Right lobe of liver (tissue), 6 donors: Measurements from ENCODE around the gene CHRNB1. TPM values are rescaled to one million over a fixed set of nuclear protein-coding genes. Genes with fewer than 3 reads are reported as not detected.

Source experiments
- ATAC-seq, 4 donors: fragments of 200-7000 bp; cut with Tn5 transposase; one replicate each; pipeline ENCODE4 v1.9.1; 2020; ENCODE audit warnings: mild to moderate bottlenecking in 4 of 4, moderate library complexity in 4 of 4
- DNase-seq, 3 donors: peaks; one replicate each; pipeline ENCODE4 v3.0.0-alpha.2; 2020
- H3K27ac ChIP-seq, 3 donors: fragments of 200-600 bp; one replicate each; pipeline ENCODE4 v1.8.0; 2022
- H3K27me3 ChIP-seq, 2 donors: fragments of 200-600 bp; one replicate each; pipeline ENCODE4 v1.8.0; 2022
- H3K36me3 ChIP-seq, 4 donors: fragments of 200-600 bp; sonication (generic) in 1 of 4; one replicate each; pipeline versions ENCODE4 v1.5.1 to v1.8.0; 2017 to 2022; ENCODE audit warnings: control low read depth in 1 of 4
- H3K4me1 ChIP-seq, 4 donors: fragments of 200-600 bp; sonication (generic) in 1 of 4; one replicate each; pipeline versions ENCODE4 v1.5.1 to v1.8.0; 2017 to 2022; ENCODE audit warnings: control low read depth in 1 of 4
- H3K4me3 ChIP-seq, 3 donors: fragments of 200-600 bp; one replicate each; pipeline ENCODE4 v1.8.0; 2022
- H3K9me3 ChIP-seq, 4 donors: fragments of 200-600 bp; sonication (generic) in 1 of 4; one replicate each; pipeline versions ENCODE4 v1.5.1 to v1.8.0; 2017 to 2022; ENCODE audit warnings: control low read depth in 1 of 4
- CTCF ChIP-seq, 4 donors: fragments of 200-600 bp in 3 of 4; fragments of 450-650 bp in 1 of 4; IDR thresholded peaks; one replicate each; pipeline versions ENCODE4 v1.5.1 to v1.8.0; 2016 to 2022; ENCODE audit warnings: antibody characterized with exemption in 4 of 4, mild to moderate bottlenecking in 2 of 4
- POLR2A ChIP-seq: fragments of 450-650 bp; IDR thresholded peaks from one replicate; pipeline ENCODE4 v1.6.1; 2017; ENCODE audit warnings: antibody characterized with exemption, mild to moderate bottlenecking
- WGBS: methylation state at CpG from one replicate; pipeline ENCODE4 v1.1.6; 2018; ENCODE audit warnings: low coverage, low lambda C conversion rate; ENCODE audit not compliant: insufficient coverage; ENCODE audit errors: missing lambda C conversion rate; 5-methylcytosine and 5-hydroxymethylcytosine counted together
- intact Hi-C, 2 donors: fragments of 100-400 bp; cut with DNase I; formaldehyde crosslinking; loops; one replicate each; pipeline versions ENCODE4 v1.11.2 to v1.14.1; 2022
- total RNA-seq, 6 experiments: library from RNA; depleted of rRNA in 2 of 6; stranded (reverse); fragments of >200 nt in 2 of 6; fragmentation: NEBNext Ultra II Directional in 3 of 6; extraction: Animal tissue kit (Norgen Biotek cat#: 25700) in 3 of 6; gene quantifications; one replicate each; pipeline versions ENCODE4 v1.1.0 to v1.2.4, GENCODE V29; 2016 to 2023
- donor health status: DM: no; HTN: yes; CAD: no.
- donor health status: DM: no; HTN: no; CAD: no.
- donor health status: DM: no; HTN: no; CAD: no.
- donor health status: DM: no; HTN: yes; CAD: no.
- donor health status: DM: no; HTN: yes; CAD: no.

Gene CHRNB1
- total RNA-seq, 6 experiments from 2014 or later: 6.0 to 12.3 (median 8.2) TPM

GRCh38 chr17:7427549-7427948 lies 17.3 kb upstream of the CHRNB1 start:
- Histone ChIP-seq H3K36me3 (no peaks in the 10 kb centered on the region), H3K27ac (no peak overlapping the region), H3K4me1 (no peaks in the 10 kb centered on the region), H3K27me3 (no peaks in the 10 kb centered on the region), H3K9me3 (no peaks in the 10 kb centered on the region), H3K4me3 (no peak overlapping the region)
- no peak for ATAC-seq
- no peak for DNase-seq
- TF ChIP-seq CTCF (IDR thresholded peaks at IDR 0.05) (no peak), POLR2A (no peak)
- intact Hi-C loops: no loop called here
- WGBS: 89% methylated on average over 4 of the region's 7 CpGs

GRCh38 chr17:7428557-7428956 lies 16.3 kb upstream of the CHRNB1 start, which contains the start of gene SPEM3:
Gene SPEM3, plus strand, starts transcription at chr17:7428857. Its CDS starts 46 bp downstream, at chr17:7428903.
- no peak for TF ChIP-seq POLR2A
- TF ChIP-seq CTCF (IDR thresholded peaks at IDR 0.05): no peak
- H3K36me3 ChIP-seq: no peaks in the 10 kb centered on the region
- H3K27me3 ChIP-seq: no peaks in the 10 kb centered on the region
- DNase-seq (no peak), ATAC-seq (no peak)
- H3K9me3 ChIP-seq: no peaks in the 10 kb centered on the region
- intact Hi-C loops: no loop called here
- H3K4me1 ChIP-seq: no peaks in the 10 kb centered on the region
- WGBS: 62% methylated on average over 3 of the region's 5 CpGs
- H3K4me3 ChIP-seq: no peak within 1 kb of the TSS
- H3K27ac ChIP-seq: no peak within 1 kb of the TSS

GRCh38 chr17:7429722-7430121 lies 15.1 kb upstream of the CHRNB1 start:
- ATAC-seq (no peak), DNase-seq (no peak)
- Histone ChIP-seq H3K4me1 (peaks cover 0 to under 1% (median 0%) of the 10 kb centered on the region in 4 donors), H3K4me3 (no peak overlapping the region), H3K27ac (no peak overlapping the region), H3K27me3 (no peaks in the 10 kb centered on the region), H3K36me3 (no peaks in the 10 kb centered on the region), H3K9me3 (no peaks in the 10 kb centered on the region)
- no peak for TF ChIP-seq CTCF (IDR thresholded peaks at IDR 0.05)
- TF ChIP-seq POLR2A: no peak
- 96% methylated on average over 3 of the region's 10 CpGs for WGBS
- intact Hi-C loops: no loop called here

GRCh38 chr17:7431231-7431630 lies 13.6 kb upstream of the CHRNB1 start:
- Histone ChIP-seq H3K9me3 (no peaks in the 10 kb centered on the region), H3K36me3 (no peaks in the 10 kb centered on the region), H3K4me1 (peaks cover 0 to 12% (median 4%) of the 10 kb centered on the region in 4 donors), H3K27ac (no peak overlapping the region), H3K27me3 (no peaks in the 10 kb centered on the region), H3K4me3 (no peak overlapping the region)
- WGBS: 100% methylated on average over 1 of the region's 1 CpG
- no peak for DNase-seq
- no peak for ATAC-seq
- intact Hi-C loops: no loop called here
- TF ChIP-seq CTCF (IDR thresholded peaks at IDR 0.05) (no peak), POLR2A (no peak)

GRCh38 chr17:7432296-7432695 lies 12.6 kb upstream of the CHRNB1 start:
- 100% methylated on average over 2 of the region's 11 CpGs for WGBS
- DNase-seq (no peak), ATAC-seq (no peak)
- intact Hi-C loops: no loop called here
- Histone ChIP-seq H3K4me1 (peaks cover 0 to 21% (median 7%) of the 10 kb centered on the region in 4 donors), H3K27me3 (no peaks in the 10 kb centered on the region), H3K36me3 (no peaks in the 10 kb centered on the region), H3K9me3 (no peaks in the 10 kb centered on the region), H3K4me3 (no peak overlapping the region), H3K27ac (no peak overlapping the region)
- TF ChIP-seq CTCF (IDR thresholded peaks at IDR 0.05): no peak
